Cardiac muscle cell (in vitro differentiated cells and primary cell): ENCODE data around the gene MAD1L1. TPM values are rescaled to one million over a fixed set of nuclear protein-coding genes. Genes with fewer than 3 reads are reported as not detected.
A peak's percentile ranks its signal among the peaks of the same experiment; 100 is the strongest.

Experiments
- DNase-seq, 2 donors: peaks; one replicate each; pipeline versions ENCODE4 v3.0.0 to v3.0.0-alpha.2; 2010 to 2017; ENCODE audit warnings: low read depth in 1 of 2, low spot score in 1 of 2
- H3K27ac ChIP-seq: fragments of 200-600 bp; sonication (generic); 2 replicates; pipeline ENCODE4 v1.5.1; 2016
- H3K27me3 ChIP-seq: fragments of 200-600 bp; sonication (generic); 2 replicates; pipeline ENCODE4 v1.6.0; 2016; ENCODE audit warnings: control low read depth
- H3K36me3 ChIP-seq: fragments of 200-600 bp; sonication (generic); 2 replicates; pipeline ENCODE4 v1.5.1; 2016; ENCODE audit warnings: control low read depth
- H3K4me1 ChIP-seq: fragments of 200-600 bp; sonication (generic); 2 replicates; pipeline ENCODE4 v1.8.1; 2017; ENCODE audit warnings: low read depth, mild to moderate bottlenecking, mixed run types
- H3K4me3 ChIP-seq: fragments of 200-600 bp; sonication (generic); 2 replicates; pipeline ENCODE4 v1.5.1; 2016; ENCODE audit warnings: mild to moderate bottlenecking
- H3K9me3 ChIP-seq: fragments of 200-600 bp; sonication (generic); 2 replicates; pipeline ENCODE4 v1.5.1; 2017; ENCODE audit warnings: low read depth, mild to moderate bottlenecking, control low read depth
- polyA plus RNA-seq: library from polyadenylated mRNA; unstranded; fragments of >200 nt; fragmentation: Nextera tagmentation; extraction: Ambion mirVana; gene quantifications from 2 replicates; pipeline ENCODE4 v1.2.1, GENCODE V29; 2016
- total RNA-seq: library from RNA; depleted of rRNA; stranded (reverse); fragments of >200 nt; gene quantifications from 2 replicates; pipeline ENCODE4 v1.2.3, GENCODE V29; 2016
- TF ChIP-seq, protein P1 (sequence below): IDR thresholded peaks from 2 replicates; pipeline ENCODE4 v1.5.1; 2012; ENCODE audit warnings: low read depth, mild to moderate bottlenecking, low read length

MAD1L1 gene
- total and polyA plus RNA-seq, 2 experiments from 2014 or later = 38.3 to 56.2 TPM

DNA sequence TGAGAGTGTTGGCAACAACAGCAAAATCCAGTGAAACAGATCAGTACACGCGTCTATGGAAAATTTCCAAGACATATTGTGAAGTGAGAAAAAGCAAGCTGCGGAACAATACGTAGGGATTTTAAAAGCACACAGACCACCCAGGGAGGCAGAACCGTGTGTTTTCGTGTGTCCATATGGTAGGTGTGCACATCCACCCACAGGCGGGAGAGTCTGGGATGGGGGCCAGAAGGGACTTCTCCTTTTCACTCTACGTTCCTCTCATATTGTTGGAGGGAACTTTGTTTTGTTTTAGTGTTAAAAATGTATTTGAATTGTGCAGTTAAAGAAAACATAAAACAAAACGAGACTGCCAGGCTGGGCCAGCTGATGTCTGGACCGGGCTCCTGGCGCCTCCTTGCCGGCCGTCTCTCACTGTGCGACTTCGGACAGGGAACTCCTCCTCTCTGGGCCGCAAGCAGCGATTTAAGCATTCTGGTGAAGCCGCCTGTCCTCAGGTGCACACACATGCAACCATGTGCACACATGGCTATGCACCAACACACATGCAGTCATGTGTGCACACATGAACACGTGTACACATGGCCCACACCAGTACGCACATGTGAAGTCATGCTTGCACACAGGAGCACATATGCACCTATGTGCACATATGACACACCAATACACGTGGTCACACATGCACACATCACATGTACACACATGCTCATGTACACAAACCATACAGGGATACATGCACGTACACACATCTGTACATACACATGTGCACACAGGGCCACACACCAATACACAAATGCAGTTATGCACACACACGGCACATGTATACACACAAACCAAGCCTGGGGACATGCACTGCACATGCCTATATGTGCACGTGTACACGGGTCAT is 421.5 kb downstream of the MAD1L1 start:
- TF ChIP-seq, protein P1, sequence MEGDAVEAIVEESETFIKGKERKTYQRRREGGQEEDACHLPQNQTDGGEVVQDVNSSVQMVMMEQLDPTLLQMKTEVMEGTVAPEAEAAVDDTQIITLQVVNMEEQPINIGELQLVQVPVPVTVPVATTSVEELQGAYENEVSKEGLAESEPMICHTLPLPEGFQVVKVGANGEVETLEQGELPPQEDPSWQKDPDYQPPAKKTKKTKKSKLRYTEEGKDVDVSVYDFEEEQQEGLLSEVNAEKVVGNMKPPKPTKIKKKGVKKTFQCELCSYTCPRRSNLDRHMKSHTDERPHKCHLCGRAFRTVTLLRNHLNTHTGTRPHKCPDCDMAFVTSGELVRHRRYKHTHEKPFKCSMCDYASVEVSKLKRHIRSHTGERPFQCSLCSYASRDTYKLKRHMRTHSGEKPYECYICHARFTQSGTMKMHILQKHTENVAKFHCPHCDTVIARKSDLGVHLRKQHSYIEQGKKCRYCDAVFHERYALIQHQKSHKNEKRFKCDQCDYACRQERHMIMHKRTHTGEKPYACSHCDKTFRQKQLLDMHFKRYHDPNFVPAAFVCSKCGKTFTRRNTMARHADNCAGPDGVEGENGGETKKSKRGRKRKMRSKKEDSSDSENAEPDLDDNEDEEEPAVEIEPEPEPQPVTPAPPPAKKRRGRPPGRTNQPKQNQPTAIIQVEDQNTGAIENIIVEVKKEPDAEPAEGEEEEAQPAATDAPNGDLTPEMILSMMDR = no peak
- DNase-seq = peak in 1 of 2 donors; percentile 44
- no peak overlapping the region for H3K4me3 ChIP-seq
- H3K9me3 ChIP-seq = no peaks in the 10 kb centered on the region
- H3K4me1 ChIP-seq = no peaks in the 10 kb centered on the region
- no peaks in the 10 kb centered on the region for H3K36me3 ChIP-seq
- no peaks in the 10 kb centered on the region for H3K27me3 ChIP-seq
- H3K27ac ChIP-seq = no peak overlapping the region

DNA sequence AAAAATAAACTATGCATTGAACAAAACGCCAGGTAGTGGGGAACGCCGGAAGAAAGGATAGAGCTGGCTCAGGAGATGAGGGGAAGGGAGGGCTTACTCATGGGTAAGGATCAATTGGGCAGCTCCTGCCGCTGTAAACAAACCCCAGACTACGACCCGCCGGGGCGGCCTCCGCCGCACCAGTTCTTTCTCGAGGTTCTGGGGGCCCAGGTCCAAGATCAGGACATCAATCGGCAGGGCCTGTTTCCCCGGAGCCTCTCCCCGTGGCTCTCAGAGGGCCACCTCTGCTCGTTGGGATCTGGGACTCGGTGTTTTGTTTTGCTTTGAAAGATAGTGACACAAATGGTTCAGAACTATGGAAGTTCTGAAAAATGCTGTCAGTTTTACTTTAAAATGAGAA is 422.2 kb downstream of the MAD1L1 start:
- TF ChIP-seq, protein P1 = no peak
- H3K4me1 ChIP-seq = no peaks in the 10 kb centered on the region
- no peak overlapping the region for H3K4me3 ChIP-seq
- H3K27ac ChIP-seq = no peak overlapping the region
- H3K36me3 ChIP-seq = no peaks in the 10 kb centered on the region
- no peak for DNase-seq
- H3K9me3 ChIP-seq = no peaks in the 10 kb centered on the region
- H3K27me3 ChIP-seq = no peaks in the 10 kb centered on the region

DNA sequence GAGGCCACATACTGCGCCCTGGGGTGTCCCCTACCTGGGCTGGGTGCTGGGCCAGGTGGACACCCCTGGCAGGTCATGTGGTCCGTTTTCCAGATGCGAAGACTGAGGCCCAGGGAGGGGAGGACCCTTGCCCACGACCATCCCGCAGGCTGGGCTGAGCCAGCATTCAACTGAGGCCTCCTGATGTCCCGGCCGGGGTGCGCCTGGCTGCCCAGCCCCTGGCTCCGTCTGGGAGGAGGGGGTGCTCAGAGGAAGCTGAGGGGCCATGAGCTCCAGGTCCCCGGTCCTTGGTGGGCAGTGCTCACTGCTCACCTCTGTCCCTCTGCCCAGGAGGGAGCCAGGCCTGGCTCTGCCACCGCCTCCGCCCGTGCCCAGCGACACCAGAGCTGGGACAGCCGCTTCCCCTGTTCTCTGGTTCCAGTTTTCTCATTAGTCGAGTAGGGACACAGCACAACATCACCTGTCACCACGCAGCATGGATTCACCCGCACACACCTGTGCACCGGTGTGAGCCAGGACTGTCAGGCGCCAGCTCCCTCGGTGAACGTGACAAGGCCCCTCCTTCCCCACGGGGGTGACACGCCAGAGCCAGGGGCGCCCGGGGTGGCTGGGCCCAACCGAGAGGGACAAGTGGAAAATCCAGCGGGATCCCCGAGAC is 423.0 kb downstream of the MAD1L1 start:
- Histone ChIP-seq H3K4me3 (no peak overlapping the region), H3K36me3 (no peaks in the 10 kb centered on the region), H3K9me3 (no peaks in the 10 kb centered on the region), H3K27ac (no peak overlapping the region), H3K27me3 (no peaks in the 10 kb centered on the region), H3K4me1 (no peaks in the 10 kb centered on the region)
- no peak for DNase-seq
- TF ChIP-seq, protein P1 = no peak

DNA sequence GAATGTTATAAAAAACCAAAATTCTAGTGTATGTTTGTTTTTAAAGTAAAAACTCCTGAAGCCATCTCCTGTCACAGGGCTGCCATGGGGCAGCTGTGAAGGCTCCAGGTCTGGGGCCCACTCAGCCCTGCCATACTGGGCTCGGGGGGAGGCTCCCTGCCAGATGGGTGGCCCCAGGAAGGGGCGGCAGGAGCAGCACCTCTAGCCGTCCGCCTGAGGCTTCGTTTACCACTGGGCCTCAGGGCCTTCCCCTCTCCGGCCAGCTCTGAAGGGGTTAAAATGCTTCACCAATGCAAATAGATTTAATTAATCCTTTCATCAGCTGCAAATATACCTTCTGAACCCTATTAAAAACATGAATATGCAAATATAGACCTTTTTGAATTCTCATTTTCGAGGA is 423.7 kb downstream of the MAD1L1 start:
- DNase-seq = no peak
- Histone ChIP-seq H3K4me1 (no peaks in the 10 kb centered on the region), H3K36me3 (no peaks in the 10 kb centered on the region), H3K4me3 (no peak overlapping the region), H3K9me3 (no peaks in the 10 kb centered on the region), H3K27ac (no peak overlapping the region), H3K27me3 (no peaks in the 10 kb centered on the region)
- TF ChIP-seq, protein P1 = no peak

DNA sequence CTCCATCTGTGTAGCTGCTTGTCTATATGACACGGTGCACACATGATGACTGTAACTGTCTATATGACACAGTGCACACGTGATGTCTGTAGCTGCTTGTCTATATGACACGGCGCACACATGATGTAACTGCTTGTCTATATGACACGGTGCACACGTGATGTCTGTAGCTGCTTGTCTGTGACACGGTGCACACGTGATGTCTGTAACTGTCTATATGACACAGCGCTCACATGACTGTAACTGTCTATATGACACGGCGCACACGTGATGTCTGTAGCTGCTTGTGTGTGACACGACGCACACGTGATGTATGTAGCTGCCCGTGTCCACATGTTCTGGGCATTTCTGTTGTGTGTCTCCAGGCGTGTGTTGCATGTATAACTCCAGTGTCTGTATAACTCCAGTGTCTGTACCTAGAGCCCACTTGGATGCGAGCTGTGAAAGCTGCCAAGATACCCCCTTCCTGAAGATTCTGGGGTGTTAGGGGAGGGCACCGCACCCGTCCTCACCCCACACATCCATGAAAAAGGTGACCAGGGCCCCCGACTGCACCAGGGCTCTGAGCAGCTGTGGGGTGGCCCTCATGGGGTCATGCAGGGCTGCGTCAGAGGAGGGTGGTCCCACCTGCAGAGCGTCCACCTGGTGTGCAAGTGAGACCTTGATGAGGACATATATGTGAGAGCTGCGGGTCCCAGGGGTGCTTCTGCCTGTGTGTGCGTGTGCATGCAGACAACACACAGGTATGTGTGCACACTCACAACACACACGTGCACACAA is 424.7 kb downstream of the MAD1L1 start:
- Histone ChIP-seq H3K36me3 (no peaks in the 10 kb centered on the region), H3K9me3 (no peaks in the 10 kb centered on the region), H3K27ac (no peak overlapping the region), H3K27me3 (no peaks in the 10 kb centered on the region), H3K4me3 (no peak overlapping the region), H3K4me1 (no peaks in the 10 kb centered on the region)
- TF ChIP-seq, protein P1 = no peak
- no peak for DNase-seq
